ENCODE results near the gene DOK6.
"Not testable (repeated sequence)": the region's sequence is repeated elsewhere in the genome, so short reads cannot be mapped to it uniquely, and the experiment has no call there.

DOK6 gene

GRCh38 chr18:69820538-69820937, 419.9 kb downstream of the DOK6 start:
- no peak for DNase-seq

- no peak for DNase-seq
Measured at GRCh38 chr18:69830189-69830588, 429.5 kb downstream of the DOK6 start.

DNA sequence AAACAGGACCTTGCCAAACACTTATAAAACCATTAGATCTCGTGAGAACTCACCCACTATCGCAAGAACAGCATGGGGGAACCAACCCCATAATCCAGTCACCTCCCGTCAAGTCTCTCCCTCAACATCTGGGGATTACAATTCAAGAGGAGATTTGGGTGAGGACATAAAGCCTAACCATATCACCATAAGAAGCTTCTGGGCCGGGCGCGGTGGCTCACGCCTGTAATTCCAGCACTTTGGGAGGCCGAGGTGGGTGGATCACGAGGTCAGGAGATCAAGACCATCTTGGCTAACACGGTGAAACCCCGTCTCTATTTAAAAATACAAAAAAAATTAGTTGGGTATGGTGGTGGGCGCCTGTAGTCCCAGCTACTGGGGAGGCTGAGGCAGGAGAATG, 434.3 kb downstream of the DOK6 start:
- not testable (repeated sequence) for DNase-seq

GRCh38 chr18:69838003-69838402, 437.3 kb downstream of the DOK6 start:
- DNase-seq: no peak

DNA sequence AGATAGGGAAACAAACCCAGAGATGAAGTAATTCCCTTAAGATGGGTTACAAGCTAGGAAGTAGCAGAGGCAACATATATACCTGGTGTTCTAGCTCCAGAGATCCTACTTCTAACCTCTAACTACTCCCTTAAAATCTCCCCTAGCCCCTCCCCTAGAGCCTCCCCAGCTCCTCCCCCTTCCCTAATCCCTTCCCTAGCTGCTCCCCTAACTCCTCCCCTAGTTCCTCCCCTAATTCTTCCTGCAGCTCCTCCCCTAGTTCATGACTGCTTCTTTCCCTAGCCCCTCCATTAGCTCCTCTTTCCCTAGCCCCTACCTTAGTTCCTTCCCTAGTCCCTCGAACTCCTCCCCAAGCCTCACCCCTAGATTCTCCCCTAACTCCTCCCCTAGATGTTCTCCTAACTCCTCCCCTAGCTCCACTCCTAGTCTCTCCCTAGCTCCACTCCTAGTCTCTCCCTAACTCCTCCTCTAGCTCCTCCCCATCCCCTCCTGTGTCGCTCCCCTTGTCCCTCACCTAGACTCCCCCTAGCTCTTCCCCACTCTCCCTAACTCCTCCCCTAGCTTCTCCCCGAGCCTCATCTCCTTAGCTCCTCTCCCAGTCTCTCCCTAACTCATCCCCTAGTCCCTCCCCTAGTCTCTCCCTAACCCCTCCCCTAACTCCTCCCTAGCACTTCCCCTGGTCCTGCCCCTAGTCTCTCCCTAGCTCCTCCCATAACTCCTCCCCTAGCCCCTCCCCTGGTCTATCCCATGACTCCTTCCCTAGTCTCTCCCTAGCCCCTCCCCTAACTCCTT, 438.1 kb downstream of the DOK6 start:
- no peak for DNase-seq

DNA sequence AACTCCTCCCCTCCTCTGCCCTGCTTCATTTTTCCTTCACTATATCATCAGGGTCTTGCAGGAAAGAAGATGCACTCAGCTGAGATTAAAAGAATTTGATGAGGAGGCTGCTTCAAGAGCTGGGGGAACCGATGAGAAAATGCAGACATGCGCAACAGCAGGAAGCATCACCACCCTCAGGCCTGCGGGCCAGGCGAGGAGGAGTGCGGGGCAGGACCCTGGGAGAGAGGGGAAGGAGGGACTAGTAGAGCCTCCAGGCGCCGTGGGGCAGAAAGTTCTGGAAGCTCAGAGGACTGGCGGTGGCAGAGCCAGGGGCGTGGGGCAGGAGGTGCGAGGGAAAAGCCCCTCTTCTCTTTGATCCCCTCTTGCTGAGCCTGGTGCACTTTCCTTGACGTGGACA, 438.8 kb downstream of the DOK6 start:
- DNase-seq: no peak

GRCh38 chr18:69840001-69840400, 439.3 kb downstream of the DOK6 start:
- DNase-seq: no peak

DNA sequence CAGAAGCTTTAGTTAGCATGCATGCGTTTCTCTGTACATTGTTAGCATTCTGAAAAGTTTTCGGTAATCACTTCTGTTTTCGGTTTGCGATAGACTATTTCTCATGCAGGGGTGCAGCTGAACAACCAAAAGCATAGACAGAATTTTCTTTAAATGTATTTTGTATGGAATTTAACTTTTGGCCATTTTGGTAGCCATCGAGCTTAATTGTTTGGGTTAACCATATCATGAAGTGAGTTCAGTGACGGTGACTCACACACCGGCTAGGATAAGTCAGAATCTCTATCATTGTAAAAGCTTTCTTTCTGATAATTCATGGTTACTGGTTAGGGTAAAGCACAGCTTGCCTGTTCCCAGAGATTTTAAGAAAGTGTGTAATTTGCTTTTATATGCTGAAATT, 439.8 kb downstream of the DOK6 start:
- no peak for DNase-seq

GRCh38 chr18:69841117-69841516, 440.4 kb downstream of the DOK6 start:
- no peak for DNase-seq

DNA sequence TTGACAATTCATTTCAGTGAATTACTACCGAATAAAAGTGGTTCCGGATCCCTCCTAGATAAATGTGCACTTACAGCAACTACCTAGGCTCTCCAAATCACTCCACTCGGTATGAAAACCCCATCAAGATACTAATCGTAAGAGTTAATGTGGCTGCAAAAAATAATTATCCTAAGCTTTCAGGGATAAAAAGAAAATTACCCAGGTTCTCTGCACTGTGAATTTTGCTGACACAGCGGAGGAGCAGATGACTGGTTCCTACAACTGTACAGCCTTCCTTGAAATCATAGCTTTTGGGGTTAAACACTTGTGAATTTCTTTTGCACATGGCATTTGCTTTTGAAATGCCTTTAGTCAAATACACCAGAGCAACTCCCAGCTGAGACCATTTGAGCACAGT, 442.3 kb downstream of the DOK6 start:
- DNase-seq: no peak

- no peak for DNase-seq
Measured at GRCh38 chr18:69844656-69845055, 444.0 kb downstream of the DOK6 start.

- no peak for DNase-seq
Measured at GRCh38 chr18:69845593-69846506, 445.2 kb downstream of the DOK6 start.

- no peak for DNase-seq
Measured at GRCh38 chr18:69853051-69853450, 452.4 kb downstream of the DOK6 start.

- DNase-seq: no peak
Measured at GRCh38 chr18:69854455-69854854, 453.8 kb downstream of the DOK6 start.

- no peak for DNase-seq
Measured at GRCh38 chr18:69858897-69859296, 458.2 kb downstream of the DOK6 start.

GRCh38 chr18:69864802-69865201, 464.1 kb downstream of the DOK6 start:
- DNase-seq: not testable (repeated sequence)

DNA sequence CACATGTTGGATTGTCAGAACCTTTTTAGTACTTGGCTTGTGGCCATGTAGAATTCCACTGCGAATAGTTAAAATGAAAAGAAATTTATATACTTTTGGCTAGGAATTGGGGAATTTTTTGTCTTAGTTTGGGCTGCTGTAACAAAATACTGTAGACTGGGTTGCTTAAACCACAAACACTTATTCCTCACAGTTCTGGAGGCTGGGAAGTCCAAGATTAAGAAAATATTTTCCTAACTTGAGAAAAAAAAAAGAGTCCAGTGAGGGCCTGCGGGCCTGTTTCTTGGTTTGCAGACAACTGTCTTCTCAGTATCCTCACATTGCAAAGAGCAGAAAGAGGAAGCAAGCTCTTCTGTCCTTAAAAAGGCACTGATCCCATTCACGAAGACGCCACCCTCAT, 465.1 kb downstream of the DOK6 start:
- no peak for DNase-seq

GRCh38 chr18:69866212-69866611, 465.5 kb downstream of the DOK6 start:
- DNase-seq: no peak

DNA sequence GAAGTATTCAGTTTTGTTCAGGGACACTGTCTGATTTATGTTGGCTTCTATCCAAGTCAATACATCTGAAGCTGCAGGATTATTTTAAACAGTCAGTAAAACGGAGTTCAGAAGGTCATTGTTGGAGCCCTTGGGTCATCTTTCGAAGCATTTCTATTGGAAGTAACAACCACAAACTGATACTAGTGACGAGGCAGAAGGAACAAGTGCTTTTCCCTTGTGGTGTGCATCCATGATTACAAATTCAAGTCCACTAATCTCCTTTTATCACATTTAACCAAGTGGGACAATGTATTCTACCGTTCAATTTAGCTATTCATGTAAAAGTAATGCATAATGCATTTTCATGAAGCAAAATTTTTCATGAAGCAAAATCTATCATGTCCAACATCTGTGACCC, 470.0 kb downstream of the DOK6 start:
- DNase-seq: no peak

- no peak for DNase-seq
Measured at GRCh38 chr18:69871363-69871762, 470.7 kb downstream of the DOK6 start.

GRCh38 chr18:69872661-69873060, 472.0 kb downstream of the DOK6 start:
- no peak for DNase-seq

DNA sequence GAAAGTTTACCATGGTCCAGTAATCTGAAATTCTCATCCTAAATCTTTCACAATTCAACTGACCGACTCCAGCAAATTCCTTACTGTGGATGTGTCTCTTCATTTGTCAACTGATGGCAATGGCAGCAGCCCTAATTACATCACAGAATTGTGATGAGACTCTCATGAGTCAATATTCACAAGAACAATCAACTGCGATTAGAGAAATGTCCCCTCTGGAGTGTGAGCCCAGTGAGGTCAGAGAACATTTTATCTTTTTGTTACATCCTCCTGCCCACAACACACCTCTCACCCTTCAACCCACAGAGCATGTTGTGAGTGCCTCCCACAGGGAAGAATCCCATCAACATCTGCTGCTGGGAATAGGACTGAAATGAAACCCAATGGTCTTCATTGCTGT, 473.4 kb downstream of the DOK6 start:
- no peak for DNase-seq

DNA sequence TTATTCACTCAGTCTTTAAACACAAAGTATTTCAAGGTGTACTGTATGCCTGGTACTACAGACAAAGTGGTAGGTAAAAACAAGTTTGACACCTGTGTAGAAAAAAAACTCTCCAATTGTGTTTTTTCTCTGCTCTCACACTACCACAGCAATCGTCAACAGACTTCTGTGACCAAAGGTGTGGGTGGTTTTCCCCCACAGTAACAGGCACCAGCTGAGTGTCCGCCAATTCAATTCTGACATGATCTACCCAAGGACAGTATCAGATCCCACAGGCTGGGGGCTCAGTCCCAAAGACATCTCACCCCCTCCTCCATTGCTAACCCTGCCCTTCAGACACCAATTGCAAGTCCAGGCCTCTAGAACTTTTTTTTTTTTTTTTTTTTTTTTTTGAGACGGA, 475.8 kb downstream of the DOK6 start:
- no peak for DNase-seq

Measured in T-helper 9 cell (primary cell).